Keratinocyte (primary cell): ENCODE results near the gene AP2A2. TPM values are rescaled to one million over a fixed set of nuclear protein-coding genes. Genes with fewer than 3 reads are reported as not detected.

Source experiments
- DNase-seq: peaks from one replicate; pipeline ENCODE4 v3.0.0-alpha.2; 2011; ENCODE audit warnings: low read depth, missing footprints, low spot score
- FAIRE-seq: peaks from 2 replicates; lab custom pipeline; 2011; peaks lifted over from hg19 to GRCh38; lab: Jason Lieb, UNC
- H2AFZ ChIP-seq: 2 replicates; pipeline ENCODE4 v1.6.0; 2012; ENCODE audit warnings: low read length, control low read depth, inconsistent platforms; ENCODE audit not compliant: control insufficient read depth
- H3K27ac ChIP-seq: 2 replicates; pipeline ENCODE4 v1.5.1; 2011; ENCODE audit warnings: low read length; ENCODE audit not compliant: control insufficient read depth, insufficient read depth
- H3K27me3 ChIP-seq: 3 replicates; pipeline ENCODE4 v1.6.0; 2011; ENCODE audit warnings: low read length; ENCODE audit not compliant: control insufficient read depth, insufficient read depth; ENCODE audit errors: extremely low read depth
- H3K36me3 ChIP-seq, 2 experiments: 2 replicates in 1 of 2; 3 replicates in 1 of 2; pipeline ENCODE4 v1.5.1; 2011; ENCODE audit warnings: low read length in 2 of 2, mild to moderate bottlenecking in 1 of 2; ENCODE audit not compliant: control insufficient read depth in 2 of 2, insufficient read depth in 2 of 2; ENCODE audit errors: extremely low read depth in 1 of 2
- H3K4me1 ChIP-seq: 3 replicates; pipeline ENCODE4 v1.5.1; 2011; ENCODE audit warnings: low read length; ENCODE audit not compliant: control insufficient read depth, insufficient read depth; ENCODE audit errors: extremely low read depth
- H3K4me2 ChIP-seq: 3 replicates; pipeline ENCODE4 v1.6.0; 2011; ENCODE audit warnings: low read depth, low read length; ENCODE audit not compliant: control insufficient read depth, insufficient read depth; ENCODE audit errors: extremely low read depth
- H3K4me3 ChIP-seq, 3 experiments: fragments of 200-600 bp in 1 of 3; sonication (generic) in 1 of 3; 2 replicates in 2 of 3; 3 replicates in 1 of 3; pipeline ENCODE4 v1.5.1; 2011 to 2016; ENCODE audit warnings: low read length in 3 of 3, mild to moderate bottlenecking in 3 of 3, control low read depth in 2 of 3, inconsistent platforms in 1 of 3, low read depth in 1 of 3, mixed read lengths in 1 of 3, mixed run types in 1 of 3, moderate library complexity in 1 of 3; ENCODE audit not compliant: control insufficient read depth in 2 of 3, insufficient read depth in 2 of 3; ENCODE audit errors: extremely low read depth in 1 of 3
- H3K79me2 ChIP-seq: 2 replicates; pipeline ENCODE4 v1.6.0; 2012; ENCODE audit warnings: low read length; ENCODE audit not compliant: control insufficient read depth, insufficient read depth
- H3K9ac ChIP-seq: 3 replicates; pipeline ENCODE4 v1.6.0; 2011; ENCODE audit warnings: low read length; ENCODE audit not compliant: control insufficient read depth, insufficient read depth; ENCODE audit errors: extremely low read depth
- H3K9me1 ChIP-seq: 3 replicates; pipeline ENCODE4 v1.6.0; 2011; ENCODE audit warnings: low read length; ENCODE audit not compliant: control insufficient read depth, insufficient read depth; ENCODE audit errors: extremely low read depth
- H3K9me3 ChIP-seq: 2 replicates; pipeline ENCODE4 v1.5.1; 2012; ENCODE audit warnings: low read depth, low read length; ENCODE audit not compliant: control insufficient read depth
- H4K20me1 ChIP-seq: 3 replicates; pipeline ENCODE4 v1.6.0; 2011; ENCODE audit warnings: low read length; ENCODE audit not compliant: control insufficient read depth, insufficient read depth; ENCODE audit errors: extremely low read depth
- EZH2 ChIP-seq: IDR thresholded peaks from one replicate; pipeline ENCODE4 v1.6.1; 2012; ENCODE audit warnings: inconsistent platforms, mild to moderate bottlenecking, low read length, moderate library complexity
- dilution Hi-C: fragments of 300-500 bp; cut with MboI; formaldehyde crosslinking; loops from one replicate; pipeline ENCODE4 v1.7.0; 2020; ENCODE audit warnings: low sequenced_read_pairs; ENCODE audit not compliant: extremely low pct_ligation_motif_present
- polyA plus RNA-seq, 5 experiments: library from polyadenylated mRNA; depleted of rRNA in 3 of 5; stranded (reverse) in 3 of 5; stranded (forward) in 1 of 5; unstranded in 1 of 5; fragments of >200 nt; gene quantifications; 1 replicate in 1 of 5; 2 replicates in 3 of 5; 3 replicates in 1 of 5; pipeline versions ENCODE4 v1.2.1 to v1.2.3, GENCODE V29; 2011 to 2012; ENCODE audit warnings: missing spikeins in 2 of 5, low read depth in 1 of 5, low replicate concordance in 1 of 5
- TF ChIP-seq, protein P1 (sequence below), 3 experiments: IDR thresholded peaks in 1 of 3; conservative IDR thresholded peaks in 1 of 3; optimal IDR thresholded peaks in 1 of 3; 2 replicates in 2 of 3; 3 replicates in 1 of 3; pipeline versions ENCODE3 to v1.5.1; 2011; ENCODE audit warnings: low read length in 3 of 3, mild to moderate bottlenecking in 3 of 3, moderate library complexity in 2 of 3, control low read depth in 1 of 3, inconsistent platforms in 1 of 3; ENCODE audit not compliant: insufficient read depth in 2 of 3; ENCODE audit errors: extremely low read depth in 1 of 3

The AP2A2 gene
- polyA plus RNA-seq, 1 donor (not counting 4 experiments of a cell fraction or from before 2014, with no cell fraction given): 47.8 TPM

DNA sequence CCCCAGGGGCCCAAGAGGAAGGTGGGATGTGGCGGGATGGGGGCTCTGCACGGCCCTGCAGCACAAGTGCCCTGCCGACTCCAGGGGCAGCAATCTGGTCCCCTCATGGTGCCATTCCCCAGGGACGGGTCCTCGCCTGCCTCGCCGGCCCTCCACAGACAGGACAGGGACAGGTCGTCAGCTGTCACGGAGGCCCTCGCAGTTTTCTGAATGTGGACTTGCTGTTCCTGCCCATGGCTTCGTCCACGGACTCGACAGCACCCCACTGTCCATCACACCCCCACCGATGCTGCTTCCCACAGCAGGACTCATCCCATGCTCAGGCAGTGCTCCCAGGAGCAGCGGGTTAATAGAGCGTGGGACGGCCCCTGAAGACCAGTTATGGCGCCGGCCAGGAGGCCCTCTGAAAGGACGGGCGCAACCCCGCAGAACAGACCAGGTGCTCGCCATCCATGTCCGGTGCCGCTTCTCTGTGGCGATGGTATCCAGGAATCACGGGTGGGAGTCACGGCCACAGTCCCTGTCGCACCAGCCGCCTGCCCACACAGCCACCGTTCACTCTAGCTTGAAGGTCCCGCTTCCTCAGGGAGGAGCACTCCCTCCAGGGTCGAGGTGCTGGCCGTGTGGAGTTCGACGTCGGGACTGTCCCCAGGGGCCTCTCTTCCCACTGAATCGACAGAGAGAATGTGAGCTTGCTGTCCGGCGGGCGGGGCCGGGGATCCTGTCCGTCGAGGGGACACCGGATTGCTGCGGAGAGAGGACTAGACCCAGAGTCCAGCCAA, 130.5 kb downstream of the AP2A2 start:
- dilution Hi-C loops: no loop called here
- Histone ChIP-seq H4K20me1 (peaks cover 3% of the 10 kb centered on the region), H3K79me2 (no peaks in the 10 kb centered on the region), H3K9me3 (no peaks in the 10 kb centered on the region), H3K9ac (no peak overlapping the region), H3K4me2 (no peak overlapping the region), H3K4me1 (peaks cover 7% of the 10 kb centered on the region), H3K27me3 (peaks cover 4% of the 10 kb centered on the region), H3K27ac (no peak overlapping the region), H3K9me1 (no peaks in the 10 kb centered on the region), H3K36me3 (no peaks in the 10 kb centered on the region), H3K4me3 (no peak overlapping the region), H2AFZ (no peak overlapping the region)
- DNase-seq: no peak
- FAIRE-seq: no peak
- TF ChIP-seq, protein P1, sequence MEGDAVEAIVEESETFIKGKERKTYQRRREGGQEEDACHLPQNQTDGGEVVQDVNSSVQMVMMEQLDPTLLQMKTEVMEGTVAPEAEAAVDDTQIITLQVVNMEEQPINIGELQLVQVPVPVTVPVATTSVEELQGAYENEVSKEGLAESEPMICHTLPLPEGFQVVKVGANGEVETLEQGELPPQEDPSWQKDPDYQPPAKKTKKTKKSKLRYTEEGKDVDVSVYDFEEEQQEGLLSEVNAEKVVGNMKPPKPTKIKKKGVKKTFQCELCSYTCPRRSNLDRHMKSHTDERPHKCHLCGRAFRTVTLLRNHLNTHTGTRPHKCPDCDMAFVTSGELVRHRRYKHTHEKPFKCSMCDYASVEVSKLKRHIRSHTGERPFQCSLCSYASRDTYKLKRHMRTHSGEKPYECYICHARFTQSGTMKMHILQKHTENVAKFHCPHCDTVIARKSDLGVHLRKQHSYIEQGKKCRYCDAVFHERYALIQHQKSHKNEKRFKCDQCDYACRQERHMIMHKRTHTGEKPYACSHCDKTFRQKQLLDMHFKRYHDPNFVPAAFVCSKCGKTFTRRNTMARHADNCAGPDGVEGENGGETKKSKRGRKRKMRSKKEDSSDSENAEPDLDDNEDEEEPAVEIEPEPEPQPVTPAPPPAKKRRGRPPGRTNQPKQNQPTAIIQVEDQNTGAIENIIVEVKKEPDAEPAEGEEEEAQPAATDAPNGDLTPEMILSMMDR (optimal IDR thresholded peaks at IDR 0.05 in 1 of 3, IDR thresholded peaks at IDR 0.05 in 1 of 3, conservative IDR thresholded peaks at IDR 0.05 in 1 of 3; ENCODE audit: extremely low read depth in 1 of 3, insufficient read depth in 2 of 3, low read length in 3 of 3): no peak
- TF ChIP-seq EZH2: no peak

DNA sequence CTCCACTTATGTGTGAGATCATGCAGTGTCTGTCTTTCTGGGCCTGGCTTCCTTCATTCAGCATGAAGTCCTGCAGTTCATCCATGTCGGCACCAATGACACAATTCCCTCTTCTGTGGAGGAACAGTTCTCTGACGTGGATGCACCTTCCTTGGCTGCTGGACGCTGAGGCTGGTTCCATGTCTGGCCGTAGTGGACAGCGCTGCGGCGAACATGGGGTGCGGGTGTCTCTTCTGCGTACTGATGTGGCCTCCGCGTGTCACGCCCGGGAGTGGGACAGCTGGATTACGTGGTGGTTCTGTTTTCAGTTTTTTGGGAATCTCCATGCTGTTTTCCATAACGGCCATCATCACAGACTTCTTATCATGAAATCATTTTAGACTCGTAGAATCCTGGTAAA, 132.1 kb downstream of the AP2A2 start:
- dilution Hi-C loops: no loop called here
- no peak overlapping the region for H3K27ac ChIP-seq
- H3K9me3 ChIP-seq: peaks cover 3% of the 10 kb centered on the region
- DNase-seq: no peak
- no peak overlapping the region for H3K9ac ChIP-seq
- no peak overlapping the region for H3K4me3 ChIP-seq
- H2AFZ ChIP-seq: no peak overlapping the region
- H3K36me3 ChIP-seq: no peaks in the 10 kb centered on the region
- H3K4me2 ChIP-seq: no peak overlapping the region
- peaks cover 4% of the 10 kb centered on the region for H3K27me3 ChIP-seq
- H3K9me1 ChIP-seq: no peaks in the 10 kb centered on the region
- no peaks in the 10 kb centered on the region for H3K79me2 ChIP-seq
- H3K4me1 ChIP-seq: peaks cover 7% of the 10 kb centered on the region
- FAIRE-seq: no peak
- TF ChIP-seq EZH2: no peak
- TF ChIP-seq, protein P1 (optimal IDR thresholded peaks at IDR 0.05 in 1 of 3, IDR thresholded peaks at IDR 0.05 in 1 of 3, conservative IDR thresholded peaks at IDR 0.05 in 1 of 3; ENCODE audit: extremely low read depth in 1 of 3, insufficient read depth in 2 of 3, low read length in 3 of 3): no peak
- no peaks in the 10 kb centered on the region for H4K20me1 ChIP-seq
